Liver (tissue), 3 donors: ENCODE results near the gene KIF26B.

ENCODE experiments used
- CTCF ChIP-seq: fragments of 150-350 bp; IDR thresholded peaks from 2 replicates; pipeline ENCODE4 v1.5.1; 2017; ENCODE audit warnings: improper control_type of control experiment, low read depth, low read length; ENCODE audit not compliant: missing input control
- MAX ChIP-seq: IDR thresholded peaks from 2 replicates; pipeline ENCODE4 v1.6.1; 2016; ENCODE audit warnings: antibody characterized with exemption
- NR2F2 ChIP-seq: IDR thresholded peaks from 2 replicates; pipeline ENCODE4 v1.6.1; 2016; ENCODE audit warnings: antibody characterized with exemption
- RAD21 ChIP-seq, 2 donors: IDR thresholded peaks; 2 replicates each; pipeline ENCODE4 v1.6.1; 2016; ENCODE audit warnings: antibody characterized with exemption in 2 of 2, mild to moderate bottlenecking in 2 of 2
- RXRA ChIP-seq, 2 donors: IDR thresholded peaks; 2 replicates each; pipeline ENCODE4 v1.6.1; 2017 to 2018; ENCODE audit warnings: antibody characterized with exemption in 2 of 2, mild to moderate bottlenecking in 1 of 2
- SP1 ChIP-seq: IDR thresholded peaks from 2 replicates; pipeline ENCODE4 v1.6.1; 2018; ENCODE audit warnings: antibody characterized with exemption, mild to moderate bottlenecking
- TAF1 ChIP-seq: conservative IDR thresholded peaks from 2 replicates; pipeline ENCODE4 v1.6.1; 2016; ENCODE audit warnings: antibody characterized with exemption, mild to moderate bottlenecking
- YY1 ChIP-seq: IDR thresholded peaks from 2 replicates; pipeline ENCODE4 v1.6.1; 2016; ENCODE audit warnings: antibody characterized with exemption, mild to moderate bottlenecking
- TF ChIP-seq, protein P1 (sequence below): IDR thresholded peaks from 2 replicates; pipeline ENCODE4 v1.6.1; 2016; ENCODE audit warnings: antibody characterized with exemption
- TF ChIP-seq, protein P2 (sequence below): IDR thresholded peaks from 2 replicates; pipeline ENCODE4 v1.6.1; 2016; ENCODE audit warnings: antibody characterized with exemption, mild to moderate bottlenecking
- donor health status: healthy.
- donor health status: healthy.

DNA sequence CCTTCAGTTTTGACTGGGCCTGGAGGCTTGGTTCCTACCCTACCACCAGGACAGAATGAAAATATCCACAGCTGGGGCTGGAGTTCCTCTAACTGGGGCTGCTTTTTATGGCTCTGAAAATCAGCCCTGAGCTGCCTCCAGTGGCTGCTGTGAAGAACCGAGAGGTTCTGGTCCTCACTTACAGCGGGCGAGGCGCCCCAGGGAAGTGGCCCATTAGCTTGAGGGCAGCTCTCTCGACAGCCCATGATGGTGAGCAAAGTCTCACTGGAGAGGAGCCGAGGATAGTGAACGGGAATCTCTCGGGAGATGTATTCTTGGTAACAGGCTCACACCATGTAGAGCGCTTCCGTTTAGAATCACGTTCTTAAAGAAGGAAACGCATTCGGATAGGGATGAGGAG lies 459.7 kb downstream of the KIF26B start:
- TF ChIP-seq CTCF (no peak), TAF1 (no peak), RAD21 (IDR thresholded peaks at IDR 0.05) (no peak), YY1 (no peak), SP1 (no peak), RXRA (IDR thresholded peaks at IDR 0.05) (no peak), NR2F2 (no peak), MAX (no peak)
- TF ChIP-seq, protein P1, sequence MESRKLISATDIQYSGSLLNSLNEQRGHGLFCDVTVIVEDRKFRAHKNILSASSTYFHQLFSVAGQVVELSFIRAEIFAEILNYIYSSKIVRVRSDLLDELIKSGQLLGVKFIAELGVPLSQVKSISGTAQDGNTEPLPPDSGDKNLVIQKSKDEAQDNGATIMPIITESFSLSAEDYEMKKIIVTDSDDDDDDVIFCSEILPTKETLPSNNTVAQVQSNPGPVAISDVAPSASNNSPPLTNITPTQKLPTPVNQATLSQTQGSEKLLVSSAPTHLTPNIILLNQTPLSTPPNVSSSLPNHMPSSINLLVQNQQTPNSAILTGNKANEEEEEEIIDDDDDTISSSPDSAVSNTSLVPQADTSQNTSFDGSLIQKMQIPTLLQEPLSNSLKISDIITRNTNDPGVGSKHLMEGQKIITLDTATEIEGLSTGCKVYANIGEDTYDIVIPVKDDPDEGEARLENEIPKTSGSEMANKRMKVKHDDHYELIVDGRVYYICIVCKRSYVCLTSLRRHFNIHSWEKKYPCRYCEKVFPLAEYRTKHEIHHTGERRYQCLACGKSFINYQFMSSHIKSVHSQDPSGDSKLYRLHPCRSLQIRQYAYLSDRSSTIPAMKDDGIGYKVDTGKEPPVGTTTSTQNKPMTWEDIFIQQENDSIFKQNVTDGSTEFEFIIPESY = no peak
- TF ChIP-seq, protein P2, sequence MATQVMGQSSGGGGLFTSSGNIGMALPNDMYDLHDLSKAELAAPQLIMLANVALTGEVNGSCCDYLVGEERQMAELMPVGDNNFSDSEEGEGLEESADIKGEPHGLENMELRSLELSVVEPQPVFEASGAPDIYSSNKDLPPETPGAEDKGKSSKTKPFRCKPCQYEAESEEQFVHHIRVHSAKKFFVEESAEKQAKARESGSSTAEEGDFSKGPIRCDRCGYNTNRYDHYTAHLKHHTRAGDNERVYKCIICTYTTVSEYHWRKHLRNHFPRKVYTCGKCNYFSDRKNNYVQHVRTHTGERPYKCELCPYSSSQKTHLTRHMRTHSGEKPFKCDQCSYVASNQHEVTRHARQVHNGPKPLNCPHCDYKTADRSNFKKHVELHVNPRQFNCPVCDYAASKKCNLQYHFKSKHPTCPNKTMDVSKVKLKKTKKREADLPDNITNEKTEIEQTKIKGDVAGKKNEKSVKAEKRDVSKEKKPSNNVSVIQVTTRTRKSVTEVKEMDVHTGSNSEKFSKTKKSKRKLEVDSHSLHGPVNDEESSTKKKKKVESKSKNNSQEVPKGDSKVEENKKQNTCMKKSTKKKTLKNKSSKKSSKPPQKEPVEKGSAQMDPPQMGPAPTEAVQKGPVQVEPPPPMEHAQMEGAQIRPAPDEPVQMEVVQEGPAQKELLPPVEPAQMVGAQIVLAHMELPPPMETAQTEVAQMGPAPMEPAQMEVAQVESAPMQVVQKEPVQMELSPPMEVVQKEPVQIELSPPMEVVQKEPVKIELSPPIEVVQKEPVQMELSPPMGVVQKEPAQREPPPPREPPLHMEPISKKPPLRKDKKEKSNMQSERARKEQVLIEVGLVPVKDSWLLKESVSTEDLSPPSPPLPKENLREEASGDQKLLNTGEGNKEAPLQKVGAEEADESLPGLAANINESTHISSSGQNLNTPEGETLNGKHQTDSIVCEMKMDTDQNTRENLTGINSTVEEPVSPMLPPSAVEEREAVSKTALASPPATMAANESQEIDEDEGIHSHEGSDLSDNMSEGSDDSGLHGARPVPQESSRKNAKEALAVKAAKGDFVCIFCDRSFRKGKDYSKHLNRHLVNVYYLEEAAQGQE = no peak
